ENCODE measurements around the gene MEGF11.

The MEGF11 gene

GRCh38 chr15:66253418-66254088, at the start of gene MEGF11:
MEGF11 (minus strand) TSS chr15:66253750; CDS start chr15:66128403, 125,347 bp downstream.
- DNase-seq: peak; percentile 28

GRCh38 chr15:66302489-66303278, 49.1 kb upstream of the MEGF11 start:
- no peak for DNase-seq

DNA sequence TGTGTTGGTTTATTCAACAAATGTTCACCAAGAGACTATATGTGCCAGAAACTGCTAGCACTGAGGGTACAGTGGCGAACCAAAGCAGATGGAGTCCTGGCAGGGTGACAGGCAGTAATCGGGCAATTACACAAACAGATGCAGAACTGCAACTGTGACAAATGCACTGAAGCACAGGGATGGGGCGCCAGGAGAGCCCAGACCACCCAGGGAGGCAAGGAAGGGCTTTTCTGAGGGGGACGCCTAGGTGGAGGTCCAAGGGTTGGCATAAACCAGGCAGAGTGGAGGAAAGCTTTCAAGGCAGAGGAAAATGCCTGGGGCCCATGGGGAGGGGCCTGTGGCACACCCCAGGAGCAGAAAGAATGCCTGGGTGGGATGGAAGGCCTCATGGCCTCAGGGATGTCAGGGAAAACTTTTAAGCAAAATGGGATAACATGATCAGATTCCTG, 45.3 kb upstream of the MEGF11 start:
- no peak for DNase-seq

DNA sequence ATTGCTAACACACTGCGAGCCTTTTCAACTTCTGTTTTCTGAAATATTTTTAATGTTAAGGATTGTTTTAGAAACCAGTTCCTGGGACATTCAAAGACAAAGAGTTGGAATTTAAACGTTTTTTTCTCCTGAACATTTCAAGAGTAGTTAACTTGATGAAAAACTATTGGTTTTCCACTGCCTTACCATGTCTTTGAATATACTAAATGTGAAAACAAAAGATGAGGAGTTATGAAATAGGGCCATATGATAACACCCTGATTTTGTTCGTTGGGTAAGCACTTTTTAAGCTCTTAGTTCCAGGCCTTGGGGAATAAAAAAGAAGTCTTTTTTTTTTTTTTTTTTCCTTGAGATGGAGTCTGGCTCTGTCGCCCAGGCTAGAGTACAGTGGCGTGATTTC, 42.6 kb upstream of the MEGF11 start:
- DNase-seq: no peak

DNA sequence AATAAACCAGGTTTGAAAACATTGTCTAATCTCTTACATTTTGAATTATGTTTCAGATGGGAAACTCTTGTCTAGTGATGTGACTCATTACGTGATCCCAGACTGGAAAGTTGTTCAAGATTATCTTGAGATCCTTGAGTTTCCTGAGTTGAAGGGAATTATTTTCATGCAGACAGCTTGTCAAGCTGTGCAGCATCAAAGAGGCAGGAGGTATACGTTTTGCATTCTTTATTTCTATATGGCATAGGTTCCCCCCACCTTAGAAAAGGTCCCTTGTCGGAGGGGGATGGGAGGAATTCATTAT, 41.3 kb upstream of the MEGF11 start:
- DNase-seq: no peak

GRCh38 chr15:66294157-66294931, 40.8 kb upstream of the MEGF11 start:
- DNase-seq: peak; percentile 18

GRCh38 chr15:66293419-66294156, 40.0 kb upstream of the MEGF11 start, which contains the start of gene DIS3L:
DIS3L (plus strand) TSS chr15:66293568; CDS start chr15:66293597, 29 bp downstream.
- peak; percentile 26 for DNase-seq

GRCh38 chr15:66292571-66293418, 39.2 kb upstream of the MEGF11 start:
- no peak for DNase-seq

DNA sequence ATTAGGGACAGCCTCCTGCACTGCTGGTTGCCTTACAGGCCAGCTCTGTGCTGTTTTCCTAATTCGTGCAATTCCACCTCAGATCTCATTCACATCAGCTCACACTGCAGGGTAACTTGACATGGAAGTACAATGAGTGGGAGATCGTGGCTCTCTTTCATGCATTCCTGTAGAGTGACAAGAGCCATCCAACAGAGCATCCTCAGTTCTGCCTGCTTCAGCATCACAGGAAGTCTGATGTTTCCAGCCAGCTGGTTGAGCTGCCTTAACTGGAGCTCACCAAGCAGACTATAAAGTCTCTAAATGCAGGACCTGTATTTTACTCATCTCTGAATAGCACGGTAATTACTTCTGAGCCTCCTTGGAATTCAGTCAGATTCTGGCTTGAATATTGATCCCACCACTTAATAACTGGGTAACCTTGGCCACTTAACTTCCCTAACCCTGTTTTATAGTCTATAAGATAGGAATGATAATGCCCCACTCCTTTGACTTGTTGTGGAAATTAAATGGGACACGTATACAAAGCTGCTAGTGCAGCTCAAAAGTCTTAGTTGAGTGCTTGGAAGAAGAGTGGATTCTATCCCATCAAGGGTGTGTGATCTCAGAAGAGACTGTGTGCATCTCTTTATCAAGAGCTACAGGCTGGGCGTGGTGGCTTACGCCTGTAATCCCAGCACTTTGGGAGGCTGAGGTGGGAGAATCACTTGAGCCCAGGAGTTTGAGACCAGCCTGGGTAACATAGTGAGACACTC, 38.4 kb upstream of the MEGF11 start:
- DNase-seq: no peak

GRCh38 chr15:66290518-66290917, 37.0 kb upstream of the MEGF11 start:
- no peak for DNase-seq

- DNase-seq: no peak
Observed at GRCh38 chr15:66290007-66290406, 36.5 kb upstream of the MEGF11 start.

- DNase-seq: no peak
Observed at GRCh38 chr15:66288551-66289185, 35.1 kb upstream of the MEGF11 start.

GRCh38 chr15:66288093-66288492, 34.5 kb upstream of the MEGF11 start:
- no peak for DNase-seq

DNA sequence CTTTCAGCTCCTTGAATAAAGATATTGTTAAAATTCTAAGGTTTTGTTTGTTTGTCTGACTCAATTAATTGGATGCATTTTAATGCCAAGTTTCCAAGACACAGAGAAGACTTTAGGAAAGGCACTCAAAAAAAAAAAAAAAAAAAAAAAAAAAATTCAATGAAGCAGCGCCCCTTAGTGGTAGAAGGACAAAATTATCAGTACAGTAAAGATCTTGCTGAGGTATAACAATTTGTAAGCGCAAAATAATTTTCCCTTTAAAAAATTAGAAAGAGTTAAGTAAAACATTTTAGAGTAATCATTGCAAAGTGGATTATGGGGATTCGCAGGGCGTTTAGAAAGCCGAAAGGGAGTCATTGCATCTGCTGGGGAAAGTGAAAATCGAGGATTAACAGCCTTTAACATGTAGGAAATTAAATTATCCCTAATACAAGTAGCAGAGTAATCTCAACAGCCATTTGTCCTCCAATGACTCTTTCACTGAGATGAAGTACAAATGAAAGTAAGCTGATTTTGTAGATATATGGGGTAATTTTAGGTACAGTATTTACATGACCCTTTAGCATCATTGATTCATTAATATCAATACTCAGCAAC, 34.0 kb upstream of the MEGF11 start:
- no peak for DNase-seq

DNA sequence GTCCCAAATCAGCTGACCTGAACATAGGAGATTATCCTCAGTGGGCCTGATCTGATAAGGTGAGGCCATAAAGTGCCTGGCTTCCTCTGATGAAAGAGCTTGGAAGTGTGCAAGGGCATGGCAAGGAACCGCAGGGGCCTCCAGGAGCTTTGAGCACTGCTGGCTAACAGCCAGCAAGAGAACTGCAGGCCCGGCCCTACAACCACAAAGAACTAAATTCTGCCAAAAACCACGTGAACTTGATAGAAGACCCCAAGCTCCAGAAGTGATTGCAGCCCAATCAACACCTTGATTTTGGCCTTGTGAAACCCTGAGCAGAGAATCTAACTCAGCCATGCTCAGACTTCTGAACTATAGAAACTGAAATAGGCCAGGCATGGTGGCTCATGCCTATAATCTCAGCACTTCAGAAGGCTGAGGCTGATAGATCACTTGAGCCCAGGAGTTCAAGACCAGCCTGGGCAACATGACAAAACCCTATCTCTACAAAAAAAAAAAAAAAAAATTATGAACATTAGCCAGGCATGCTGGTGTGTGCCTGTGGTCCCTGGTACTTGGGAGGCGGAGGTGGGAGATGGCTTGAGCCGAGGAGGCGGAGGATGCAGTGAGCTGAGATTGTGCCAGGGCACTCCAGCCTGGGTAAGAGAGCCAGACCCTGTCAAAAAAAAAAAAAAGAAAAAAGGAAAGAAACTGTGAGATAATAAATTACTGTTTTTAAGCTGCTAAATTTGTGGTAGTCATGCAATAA, 32.2 kb upstream of the MEGF11 start:
- DNase-seq: no peak

DNA sequence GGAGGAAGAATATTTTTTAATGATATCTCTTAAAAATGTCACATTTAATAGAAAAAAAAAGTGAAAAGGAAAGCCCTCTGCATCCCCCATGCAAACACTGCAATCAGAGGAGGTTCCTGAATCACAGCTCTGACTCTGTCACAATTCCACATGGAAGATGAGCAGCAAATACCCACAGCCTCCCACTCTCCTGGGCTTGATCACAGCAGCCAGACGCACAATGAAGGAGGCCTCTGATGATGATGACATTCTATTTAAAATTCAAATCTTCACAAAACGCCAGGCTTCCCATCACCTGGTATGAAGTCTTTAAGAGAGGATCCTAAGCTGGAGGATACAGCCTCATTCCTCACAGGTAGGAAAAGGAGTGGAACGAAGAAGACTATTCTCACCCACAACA, 30.7 kb upstream of the MEGF11 start:
- no peak for DNase-seq

GRCh38 chr15:66278671-66279070, 25.1 kb upstream of the MEGF11 start:
- DNase-seq: no peak

- no peak for DNase-seq
Observed at GRCh38 chr15:66278056-66278455, 24.5 kb upstream of the MEGF11 start.

GRCh38 chr15:66276546-66276945, 23.0 kb upstream of the MEGF11 start:
- no peak for DNase-seq

DNA sequence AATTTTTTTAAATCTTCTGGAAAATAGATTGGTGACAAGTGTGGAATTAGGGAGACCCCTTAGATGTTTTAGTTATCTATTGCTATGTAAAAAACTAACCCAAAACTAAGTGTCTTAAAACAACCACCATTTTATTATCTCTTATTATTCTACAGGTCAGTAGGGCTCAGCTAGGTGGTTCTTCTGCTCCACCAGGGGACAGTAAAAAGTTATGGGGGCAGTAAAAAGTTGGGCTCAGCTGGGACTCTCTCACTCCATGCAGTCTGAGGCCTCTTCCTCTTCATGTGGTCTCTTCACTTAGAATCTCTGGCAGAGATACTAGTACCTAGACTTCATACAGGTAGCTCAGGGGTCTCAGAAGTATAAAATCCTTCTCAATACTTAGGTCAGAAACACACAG, 21.8 kb upstream of the MEGF11 start:
- no peak for DNase-seq
